ENCODE measurements around the gene EFNA3.

Gene EFNA3

DNA sequence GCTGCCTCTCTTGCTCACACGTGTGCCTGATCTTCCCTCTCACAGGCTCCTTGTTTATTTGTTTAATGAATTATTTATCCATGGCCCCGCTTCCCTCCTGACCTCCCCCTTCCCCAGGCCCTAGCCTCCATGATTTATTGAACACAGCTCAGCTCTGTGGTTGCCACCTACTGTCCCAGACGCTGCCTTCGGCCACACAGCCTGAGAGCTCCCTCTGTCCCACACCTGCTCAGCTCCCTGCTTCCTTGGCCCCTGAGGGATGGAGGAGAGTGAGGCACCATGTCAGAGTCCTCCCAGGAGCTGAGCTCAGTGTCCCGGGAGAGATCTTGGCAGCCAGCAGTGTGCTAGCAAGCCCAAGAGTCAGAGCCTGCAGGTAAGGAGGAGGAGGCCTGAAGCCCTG is 3.1 kb upstream of the EFNA3 start:
- TF ChIP-seq POLR2AphosphoS5 (IDR thresholded peaks at IDR 0.05; ENCODE audit: low read depth, low read length) = no peak
- TF ChIP-seq, protein P1, sequence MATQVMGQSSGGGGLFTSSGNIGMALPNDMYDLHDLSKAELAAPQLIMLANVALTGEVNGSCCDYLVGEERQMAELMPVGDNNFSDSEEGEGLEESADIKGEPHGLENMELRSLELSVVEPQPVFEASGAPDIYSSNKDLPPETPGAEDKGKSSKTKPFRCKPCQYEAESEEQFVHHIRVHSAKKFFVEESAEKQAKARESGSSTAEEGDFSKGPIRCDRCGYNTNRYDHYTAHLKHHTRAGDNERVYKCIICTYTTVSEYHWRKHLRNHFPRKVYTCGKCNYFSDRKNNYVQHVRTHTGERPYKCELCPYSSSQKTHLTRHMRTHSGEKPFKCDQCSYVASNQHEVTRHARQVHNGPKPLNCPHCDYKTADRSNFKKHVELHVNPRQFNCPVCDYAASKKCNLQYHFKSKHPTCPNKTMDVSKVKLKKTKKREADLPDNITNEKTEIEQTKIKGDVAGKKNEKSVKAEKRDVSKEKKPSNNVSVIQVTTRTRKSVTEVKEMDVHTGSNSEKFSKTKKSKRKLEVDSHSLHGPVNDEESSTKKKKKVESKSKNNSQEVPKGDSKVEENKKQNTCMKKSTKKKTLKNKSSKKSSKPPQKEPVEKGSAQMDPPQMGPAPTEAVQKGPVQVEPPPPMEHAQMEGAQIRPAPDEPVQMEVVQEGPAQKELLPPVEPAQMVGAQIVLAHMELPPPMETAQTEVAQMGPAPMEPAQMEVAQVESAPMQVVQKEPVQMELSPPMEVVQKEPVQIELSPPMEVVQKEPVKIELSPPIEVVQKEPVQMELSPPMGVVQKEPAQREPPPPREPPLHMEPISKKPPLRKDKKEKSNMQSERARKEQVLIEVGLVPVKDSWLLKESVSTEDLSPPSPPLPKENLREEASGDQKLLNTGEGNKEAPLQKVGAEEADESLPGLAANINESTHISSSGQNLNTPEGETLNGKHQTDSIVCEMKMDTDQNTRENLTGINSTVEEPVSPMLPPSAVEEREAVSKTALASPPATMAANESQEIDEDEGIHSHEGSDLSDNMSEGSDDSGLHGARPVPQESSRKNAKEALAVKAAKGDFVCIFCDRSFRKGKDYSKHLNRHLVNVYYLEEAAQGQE (IDR thresholded peaks at IDR 0.05; ENCODE audit: insufficient read depth in 1 of 2, low read depth in 2 of 2, low read length in 2 of 2) = no peak
- TF ChIP-seq FOXP2 (optimal IDR thresholded peaks at IDR 0.05; ENCODE audit: borderline replicate concordance, extremely low read depth, extremely low read length, insufficient read depth) = no peak
- no peak for TF ChIP-seq TAF1 (IDR thresholded peaks at IDR 0.05; ENCODE audit: borderline replicate concordance, insufficient read depth, low read length)
- no peak for TF ChIP-seq SIN3A (IDR thresholded peaks at IDR 0.05; ENCODE audit: borderline replicate concordance, insufficient read depth, low read length)

DNA sequence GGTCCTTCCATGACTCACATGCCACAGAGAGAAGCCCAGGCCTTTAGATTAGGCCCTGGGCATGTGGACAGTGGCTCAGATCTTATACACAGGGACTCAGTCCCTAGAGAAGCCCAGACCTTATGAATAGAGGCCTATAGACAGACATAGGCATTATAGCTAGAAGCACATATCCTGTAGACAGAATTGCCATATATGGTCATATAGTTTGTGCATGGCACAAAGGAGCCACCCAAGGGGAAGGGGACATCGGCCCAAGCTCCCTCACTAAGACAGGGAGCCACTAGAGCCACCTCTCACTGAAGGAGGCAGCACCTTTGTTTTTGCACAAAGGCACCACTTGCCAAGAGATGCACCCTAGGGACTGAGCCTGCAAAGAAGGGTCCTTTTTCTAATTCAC is 2.3 kb upstream of the EFNA3 start:
- TF ChIP-seq, protein P1 (IDR thresholded peaks at IDR 0.05; ENCODE audit: insufficient read depth in 1 of 2, low read depth in 2 of 2, low read length in 2 of 2) = no peak
- no peak for TF ChIP-seq FOXP2 (optimal IDR thresholded peaks at IDR 0.05; ENCODE audit: borderline replicate concordance, extremely low read depth, extremely low read length, insufficient read depth)
- TF ChIP-seq POLR2AphosphoS5 (IDR thresholded peaks at IDR 0.05; ENCODE audit: low read depth, low read length) = no peak
- TF ChIP-seq SIN3A (IDR thresholded peaks at IDR 0.05; ENCODE audit: borderline replicate concordance, insufficient read depth, low read length) = no peak
- TF ChIP-seq TAF1 (IDR thresholded peaks at IDR 0.05; ENCODE audit: borderline replicate concordance, insufficient read depth, low read length) = no peak

DNA sequence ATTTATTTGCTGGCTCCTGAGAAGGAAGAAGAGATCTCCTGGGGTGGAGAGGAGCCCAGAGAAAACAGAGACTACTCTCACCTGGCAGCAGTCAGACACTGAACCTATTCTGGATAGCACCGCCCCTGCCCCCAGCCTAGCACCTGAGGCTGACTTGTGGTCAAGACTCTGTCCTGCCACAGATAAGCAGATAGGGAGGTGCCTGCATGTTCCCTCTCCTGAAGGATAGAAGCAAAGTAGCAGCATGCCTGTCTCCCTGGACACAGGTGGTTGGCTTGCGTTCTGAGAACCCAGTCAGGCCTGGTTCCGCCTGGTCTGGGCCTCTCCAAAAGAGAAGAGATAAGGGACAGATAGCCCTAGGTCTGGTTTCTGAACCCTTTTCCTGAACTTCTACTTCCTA is 1.3 kb upstream of the EFNA3 start:
- TF ChIP-seq TAF1 (IDR thresholded peaks at IDR 0.05; ENCODE audit: borderline replicate concordance, insufficient read depth, low read length) (no peak), FOXP2 (optimal IDR thresholded peaks at IDR 0.05; ENCODE audit: borderline replicate concordance, extremely low read depth, extremely low read length, insufficient read depth) (no peak), SIN3A (IDR thresholded peaks at IDR 0.05; ENCODE audit: borderline replicate concordance, insufficient read depth, low read length) (no peak), POLR2AphosphoS5 (IDR thresholded peaks at IDR 0.05; ENCODE audit: low read depth, low read length) (no peak)
- TF ChIP-seq, protein P1 (IDR thresholded peaks at IDR 0.05; ENCODE audit: insufficient read depth in 1 of 2, low read depth in 2 of 2, low read length in 2 of 2) = no peak

DNA sequence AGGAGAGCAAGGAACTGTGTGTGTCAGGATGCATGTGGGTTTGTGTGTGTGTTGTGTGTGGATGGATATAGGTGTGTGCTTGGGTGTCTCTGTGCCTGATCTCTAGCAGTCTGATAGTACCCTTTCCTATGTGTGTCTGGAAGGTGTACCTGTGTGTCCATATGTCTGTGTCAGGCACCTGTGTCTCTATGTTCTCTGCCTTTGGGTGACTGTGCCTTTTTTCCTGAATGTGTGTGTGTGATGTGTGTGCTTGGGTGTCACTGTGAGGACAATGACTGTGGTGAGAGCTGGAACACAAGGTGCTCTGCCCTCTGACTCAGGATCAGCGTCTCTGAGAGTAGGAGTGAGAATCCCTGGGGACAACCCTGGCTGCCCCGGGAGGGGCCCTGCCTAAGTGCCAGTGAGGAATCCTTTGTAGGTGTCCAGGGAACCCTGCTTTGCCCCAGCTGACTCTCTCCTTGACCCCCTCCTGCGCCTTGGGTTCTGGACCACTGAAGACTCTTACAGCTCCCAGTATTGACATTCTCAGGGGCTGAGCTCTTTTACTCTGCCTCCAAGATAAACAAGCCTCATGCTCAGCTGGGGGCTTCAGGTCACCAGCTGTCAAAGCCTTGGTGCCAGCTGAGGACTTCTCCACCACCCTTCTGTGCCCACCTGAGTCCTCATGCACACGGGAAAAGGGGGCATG is 735 bp upstream of the EFNA3 start:
- TF ChIP-seq TAF1 (IDR thresholded peaks at IDR 0.05; ENCODE audit: borderline replicate concordance, insufficient read depth, low read length) (no peak), FOXP2 (optimal IDR thresholded peaks at IDR 0.05; ENCODE audit: borderline replicate concordance, extremely low read depth, extremely low read length, insufficient read depth) (no peak)
- TF ChIP-seq, protein P1 (IDR thresholded peaks at IDR 0.05; ENCODE audit: insufficient read depth in 1 of 2, low read depth in 2 of 2, low read length in 2 of 2) = no peak

DNA sequence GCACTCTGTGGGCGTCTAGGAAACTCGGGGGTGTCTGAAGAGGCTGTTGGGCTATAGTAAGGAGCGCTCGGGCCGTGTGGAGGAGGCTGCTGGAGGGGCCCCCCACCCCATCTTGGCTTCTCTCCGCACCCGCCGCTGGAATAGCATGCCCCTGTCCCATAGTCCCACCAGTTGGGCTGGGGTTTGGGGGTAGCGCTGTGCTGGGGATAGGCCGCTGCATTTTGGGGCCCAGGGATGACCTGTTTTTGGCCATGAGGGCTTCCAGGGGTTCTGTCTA is 511 bp downstream of the EFNA3 start:
- TF ChIP-seq, protein P1 (IDR thresholded peaks at IDR 0.05; ENCODE audit: insufficient read depth in 1 of 2, low read depth in 2 of 2, low read length in 2 of 2) = no peak
- TF ChIP-seq SIN3A (IDR thresholded peaks at IDR 0.05; ENCODE audit: borderline replicate concordance, insufficient read depth, low read length) (no peak), FOXP2 (optimal IDR thresholded peaks at IDR 0.05; ENCODE audit: borderline replicate concordance, extremely low read depth, extremely low read length, insufficient read depth) (no peak), POLR2AphosphoS5 (IDR thresholded peaks at IDR 0.05; ENCODE audit: low read depth, low read length) (no peak), TAF1 (IDR thresholded peaks at IDR 0.05; ENCODE audit: borderline replicate concordance, insufficient read depth, low read length) (no peak)

Data from PFSK-1 (cell line).